Activated naive CD8-positive, alpha-beta T cell (primary cell): ENCODE results near the gene DEAF1.
A peak's percentile ranks its signal among the peaks of the same experiment; 100 is the strongest.
"Not testable (repeated sequence)": the region's sequence is repeated elsewhere in the genome, so short reads cannot be mapped to it uniquely, and the experiment has no call there.

Experiments
- H3K27ac Mint-ChIP-seq: one replicate; pipeline ENCODE4 v1.8.0; 2021; ENCODE audit warnings: mixed read lengths
- H3K27me3 Mint-ChIP-seq: one replicate; pipeline ENCODE4 v1.8.0; 2021; ENCODE audit warnings: mixed read lengths
- H3K36me3 Mint-ChIP-seq: one replicate; pipeline ENCODE4 v1.8.0; 2021; ENCODE audit warnings: mixed read lengths
- H3K4me1 Mint-ChIP-seq: one replicate; pipeline ENCODE4 v1.8.0; 2021; ENCODE audit warnings: low read depth, mixed read lengths
- H3K4me3 Mint-ChIP-seq: one replicate; pipeline ENCODE4 v1.8.0; 2021; ENCODE audit warnings: mild to moderate bottlenecking, mixed read lengths
- H3K9me3 Mint-ChIP-seq: one replicate; pipeline ENCODE4 v1.8.0; 2021; ENCODE audit warnings: low read depth, mixed read lengths

Gene DEAF1

DNA sequence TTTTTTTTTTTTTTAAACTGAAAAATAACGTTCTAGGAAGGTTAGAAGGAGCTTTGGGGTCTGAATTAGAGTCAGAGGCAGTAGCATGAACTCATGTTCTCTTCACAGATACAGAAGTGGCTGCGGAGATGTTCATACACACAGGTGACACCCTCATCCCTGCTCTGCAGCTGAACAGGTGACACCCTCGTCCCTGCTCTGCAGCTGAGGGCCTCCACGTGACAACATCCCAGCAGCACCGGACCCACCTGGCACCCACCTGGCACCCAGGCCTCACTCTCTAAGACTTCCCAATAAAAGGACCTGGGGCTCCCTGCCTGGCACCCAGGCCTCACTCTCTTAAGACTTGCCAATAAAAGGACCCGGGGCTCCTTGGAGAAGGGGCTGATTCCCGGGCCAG is 38.2 kb downstream of the DEAF1 start:
- H3K27me3 Mint-ChIP-seq: no peaks in the 10 kb centered on the region
- no peaks in the 10 kb centered on the region for H3K36me3 Mint-ChIP-seq
- no peak overlapping the region for H3K27ac Mint-ChIP-seq
- H3K4me1 Mint-ChIP-seq: no peaks in the 10 kb centered on the region
- no peak overlapping the region for H3K4me3 Mint-ChIP-seq
- no peaks in the 10 kb centered on the region for H3K9me3 Mint-ChIP-seq

DNA sequence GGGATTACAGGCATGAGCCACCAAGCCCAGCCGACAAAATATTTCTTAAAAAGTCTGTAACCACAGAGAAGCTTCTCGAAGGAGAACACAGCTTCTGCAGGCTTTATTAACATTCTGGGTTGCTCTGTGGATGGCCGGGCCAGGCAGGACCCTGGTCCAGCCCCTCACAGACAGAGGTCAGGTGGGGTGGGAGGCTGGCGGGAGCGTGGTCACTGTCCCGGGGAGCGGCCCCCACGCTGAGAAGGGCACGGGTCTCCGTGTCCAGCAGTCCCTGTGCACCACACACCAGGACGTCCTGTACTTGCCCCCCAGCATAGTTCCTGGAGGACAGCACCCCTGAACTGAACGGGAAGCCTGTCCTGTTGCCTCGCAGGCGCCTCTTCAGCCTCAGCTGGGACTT is 38.6 kb downstream of the DEAF1 start:
- Mint-ChIP-seq H3K9me3 (no peaks in the 10 kb centered on the region), H3K36me3 (no peaks in the 10 kb centered on the region), H3K4me3 (no peak overlapping the region), H3K27ac (no peak overlapping the region), H3K27me3 (no peaks in the 10 kb centered on the region), H3K4me1 (no peaks in the 10 kb centered on the region)

DNA sequence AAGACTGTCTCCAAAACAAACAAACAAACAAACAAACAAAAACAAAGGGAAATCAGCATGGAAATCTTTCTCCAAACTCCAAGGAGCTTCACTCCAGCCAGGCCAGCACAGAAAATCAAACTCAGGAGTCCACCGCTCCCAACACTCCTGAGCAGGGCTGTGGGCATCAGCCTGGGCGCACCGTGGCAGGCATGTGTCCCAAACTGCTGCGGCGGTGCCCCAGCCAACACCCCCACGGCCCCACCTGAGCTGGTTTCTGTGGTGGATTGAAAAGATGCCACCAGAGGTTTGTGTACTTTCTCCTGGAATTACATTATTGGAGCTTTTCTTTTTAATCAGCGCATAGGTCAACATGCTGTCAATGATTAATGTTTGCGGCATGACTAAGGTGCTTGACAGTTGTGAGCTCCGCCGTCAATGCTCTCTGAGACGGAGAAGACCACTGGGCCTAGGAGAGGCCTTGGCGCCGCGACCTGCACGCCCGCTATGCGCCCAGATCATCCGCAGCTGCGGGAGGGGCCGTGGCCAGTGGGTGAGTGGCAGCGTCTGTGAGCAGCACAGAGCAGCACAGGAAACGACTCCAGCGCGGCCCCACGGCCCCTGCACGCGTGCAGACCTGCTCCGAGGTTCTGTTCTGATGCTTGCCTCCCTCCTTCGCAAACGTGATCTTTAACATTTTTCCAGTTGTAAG is 39.8 kb downstream of the DEAF1 start:
- H3K27me3 Mint-ChIP-seq: no peaks in the 10 kb centered on the region
- no peak overlapping the region for H3K4me3 Mint-ChIP-seq
- no peaks in the 10 kb centered on the region for H3K4me1 Mint-ChIP-seq
- no peaks in the 10 kb centered on the region for H3K9me3 Mint-ChIP-seq
- no peak overlapping the region for H3K27ac Mint-ChIP-seq
- no peaks in the 10 kb centered on the region for H3K36me3 Mint-ChIP-seq

DNA sequence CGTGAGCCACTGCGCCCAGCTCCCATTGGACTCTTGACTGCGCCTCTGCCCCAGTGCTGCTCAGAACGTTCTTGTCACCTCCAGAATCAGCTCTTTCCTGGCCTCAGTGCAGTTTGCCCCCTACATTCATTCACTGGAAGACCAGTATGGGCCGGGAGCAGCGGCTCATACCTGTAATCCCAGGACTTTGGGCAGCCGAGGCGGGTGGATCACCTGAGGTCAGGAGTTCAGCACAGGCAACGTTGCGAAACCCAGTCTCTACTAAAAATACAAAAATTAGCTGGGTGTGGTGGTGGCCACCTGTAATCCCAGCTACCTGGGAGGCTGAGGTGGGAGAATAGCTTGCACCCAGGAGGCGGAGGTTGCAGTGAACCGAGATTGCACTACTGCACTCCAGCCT is 40.6 kb downstream of the DEAF1 start:
- H3K4me1 Mint-ChIP-seq, H3K27me3 Mint-ChIP-seq, H3K4me3 Mint-ChIP-seq, H3K36me3 Mint-ChIP-seq, H3K27ac Mint-ChIP-seq, H3K9me3 Mint-ChIP-seq: not testable (repeated sequence)

DNA sequence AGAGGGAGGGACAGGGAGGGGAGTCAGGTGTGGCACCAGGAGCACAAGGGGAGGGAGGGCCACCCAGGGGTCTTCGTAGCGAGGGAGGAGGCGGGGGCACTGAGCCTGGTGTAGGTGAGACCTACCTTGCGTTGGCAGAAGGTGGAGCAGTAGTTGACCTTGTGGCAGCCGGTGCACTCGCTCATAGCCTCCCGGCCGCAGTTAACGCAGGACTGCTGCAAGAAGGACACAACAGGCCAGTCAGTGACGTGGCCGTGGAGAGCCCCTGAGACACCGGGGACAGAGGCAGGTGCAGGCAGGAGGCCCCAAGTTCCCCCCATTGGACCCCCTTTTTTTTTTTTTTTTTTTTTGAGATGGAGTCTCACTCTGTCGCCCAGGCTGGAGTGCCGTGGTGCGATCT is 41.2 kb downstream of the DEAF1 start:
- H3K4me1 Mint-ChIP-seq: no peaks in the 10 kb centered on the region
- no peak overlapping the region for H3K27ac Mint-ChIP-seq
- H3K9me3 Mint-ChIP-seq: no peaks in the 10 kb centered on the region
- no peaks in the 10 kb centered on the region for H3K27me3 Mint-ChIP-seq
- H3K36me3 Mint-ChIP-seq: no peaks in the 10 kb centered on the region
- no peak overlapping the region for H3K4me3 Mint-ChIP-seq

DNA sequence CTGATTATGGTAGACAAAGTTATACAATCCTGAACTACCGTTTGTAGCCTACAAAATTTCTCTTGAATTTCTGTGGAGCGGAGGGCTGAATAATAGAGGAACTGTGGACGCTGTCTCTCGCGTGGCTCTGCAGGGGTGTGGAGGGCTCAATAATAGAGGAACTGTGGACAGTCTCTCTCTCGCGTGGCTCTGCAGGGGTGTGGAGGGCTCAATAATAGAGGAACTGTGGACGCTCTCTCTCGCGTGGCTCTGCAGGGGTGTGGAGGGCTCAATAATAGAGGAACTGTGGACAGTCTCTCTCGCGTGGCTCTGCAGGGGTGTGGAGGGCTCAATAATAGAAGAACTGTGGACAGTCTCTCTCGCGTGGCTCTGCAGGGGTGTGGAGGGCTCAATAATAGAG is 41.9 kb downstream of the DEAF1 start:
- not testable (repeated sequence) for H3K27me3 Mint-ChIP-seq, H3K27ac Mint-ChIP-seq, H3K9me3 Mint-ChIP-seq, H3K4me3 Mint-ChIP-seq, H3K36me3 Mint-ChIP-seq, H3K4me1 Mint-ChIP-seq

DNA sequence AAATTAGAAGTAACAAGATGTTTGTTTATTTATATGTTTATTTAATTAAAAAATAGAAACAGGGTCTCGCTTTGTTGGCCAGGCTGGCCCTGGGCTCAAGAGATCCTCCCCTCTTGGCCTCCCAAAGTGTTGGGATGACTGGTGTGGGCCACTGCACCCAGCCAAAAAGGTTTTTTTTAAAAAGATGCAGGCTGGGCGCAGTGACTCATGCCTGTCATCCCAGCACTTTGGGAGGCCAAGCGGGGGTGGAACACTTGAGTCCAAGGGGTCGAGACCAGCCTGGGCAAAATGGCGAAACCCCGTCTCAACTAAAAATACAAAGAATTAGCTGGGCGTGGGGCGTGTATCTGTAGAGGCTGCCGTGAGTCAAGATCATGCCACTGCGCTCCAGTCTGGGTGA is 44.5 kb downstream of the DEAF1 start:
- no peaks in the 10 kb centered on the region for H3K36me3 Mint-ChIP-seq
- no peaks in the 10 kb centered on the region for H3K27me3 Mint-ChIP-seq
- H3K9me3 Mint-ChIP-seq: no peaks in the 10 kb centered on the region
- H3K27ac Mint-ChIP-seq: no peak overlapping the region
- no peak overlapping the region for H3K4me3 Mint-ChIP-seq
- H3K4me1 Mint-ChIP-seq: peaks cover 2% of the 10 kb centered on the region

DNA sequence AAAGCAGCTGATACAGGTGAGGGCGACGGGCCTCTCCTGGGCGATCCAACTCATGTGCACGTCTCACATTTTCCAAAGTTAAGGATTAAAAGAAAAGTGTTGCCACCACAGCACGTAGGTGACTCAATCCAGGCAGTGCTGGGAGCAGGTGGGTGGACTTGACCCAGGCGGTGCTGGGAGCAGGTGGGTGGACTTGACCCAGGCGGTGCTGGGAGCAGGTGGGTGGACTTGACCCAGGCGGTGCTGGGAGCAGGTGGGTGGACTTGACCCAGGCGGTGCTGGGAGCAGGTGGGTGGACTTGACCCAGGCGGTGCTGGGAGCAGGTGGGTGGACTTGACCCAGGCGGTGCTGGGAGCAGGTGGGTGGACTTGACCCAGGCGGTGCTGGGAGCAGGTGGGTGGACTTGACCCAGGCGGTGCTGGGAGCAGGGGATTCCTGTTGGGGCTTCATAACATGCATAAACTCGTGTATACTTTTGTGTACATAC is 47.3 kb downstream of the DEAF1 start:
- H3K4me3 Mint-ChIP-seq, H3K27ac Mint-ChIP-seq, H3K27me3 Mint-ChIP-seq, H3K36me3 Mint-ChIP-seq, H3K4me1 Mint-ChIP-seq, H3K9me3 Mint-ChIP-seq: not testable (repeated sequence)

DNA sequence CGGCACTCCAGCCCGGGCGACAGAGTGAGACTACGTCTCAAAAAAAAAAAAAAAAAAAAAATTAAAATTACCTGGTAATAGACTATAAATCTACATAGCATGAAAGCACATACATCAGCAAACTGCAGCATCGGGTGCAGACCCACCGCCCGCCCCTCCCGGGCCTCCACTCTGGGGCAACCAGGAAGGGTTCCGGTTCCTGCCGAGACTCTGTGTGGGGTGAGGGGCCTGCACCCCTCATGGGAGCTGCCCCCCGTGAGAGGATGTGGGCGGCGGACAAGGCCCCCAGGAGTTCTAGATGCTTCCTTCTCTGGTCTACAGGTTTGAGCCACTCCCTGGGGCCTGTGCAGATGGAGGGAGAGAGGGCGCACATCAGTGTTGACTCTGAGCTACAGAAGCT is 48.8 kb downstream of the DEAF1 start:
- peaks cover 2% of the 10 kb centered on the region for H3K4me1 Mint-ChIP-seq
- no peaks in the 10 kb centered on the region for H3K27me3 Mint-ChIP-seq
- H3K27ac Mint-ChIP-seq: no peak overlapping the region
- no peaks in the 10 kb centered on the region for H3K9me3 Mint-ChIP-seq
- no peak overlapping the region for H3K4me3 Mint-ChIP-seq
- H3K36me3 Mint-ChIP-seq: no peaks in the 10 kb centered on the region

DNA sequence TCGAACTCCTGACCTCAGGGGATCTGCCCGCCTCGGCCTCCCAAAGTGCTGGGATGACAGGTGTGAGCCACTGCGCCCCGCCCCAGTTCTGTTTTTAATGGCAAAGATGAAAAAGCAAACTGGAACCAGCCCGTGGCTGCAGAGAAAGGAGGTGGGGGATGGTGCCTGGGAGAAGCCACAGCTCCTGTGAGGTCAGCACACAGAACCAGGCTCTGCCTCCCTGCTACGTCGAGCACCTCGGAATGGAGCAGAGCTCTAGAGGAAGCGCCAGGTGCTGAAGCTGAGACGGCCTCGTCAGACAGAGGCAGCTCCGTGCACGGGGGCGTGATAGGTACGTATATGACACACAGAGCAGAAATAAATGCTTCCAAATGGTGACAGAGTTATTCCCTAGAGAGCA is 49.5 kb downstream of the DEAF1 start:
- Mint-ChIP-seq H3K36me3 (no peaks in the 10 kb centered on the region), H3K27me3 (no peaks in the 10 kb centered on the region), H3K27ac (no peak overlapping the region), H3K4me3 (no peak overlapping the region), H3K9me3 (no peaks in the 10 kb centered on the region), H3K4me1 (peaks cover 2% of the 10 kb centered on the region)

DNA sequence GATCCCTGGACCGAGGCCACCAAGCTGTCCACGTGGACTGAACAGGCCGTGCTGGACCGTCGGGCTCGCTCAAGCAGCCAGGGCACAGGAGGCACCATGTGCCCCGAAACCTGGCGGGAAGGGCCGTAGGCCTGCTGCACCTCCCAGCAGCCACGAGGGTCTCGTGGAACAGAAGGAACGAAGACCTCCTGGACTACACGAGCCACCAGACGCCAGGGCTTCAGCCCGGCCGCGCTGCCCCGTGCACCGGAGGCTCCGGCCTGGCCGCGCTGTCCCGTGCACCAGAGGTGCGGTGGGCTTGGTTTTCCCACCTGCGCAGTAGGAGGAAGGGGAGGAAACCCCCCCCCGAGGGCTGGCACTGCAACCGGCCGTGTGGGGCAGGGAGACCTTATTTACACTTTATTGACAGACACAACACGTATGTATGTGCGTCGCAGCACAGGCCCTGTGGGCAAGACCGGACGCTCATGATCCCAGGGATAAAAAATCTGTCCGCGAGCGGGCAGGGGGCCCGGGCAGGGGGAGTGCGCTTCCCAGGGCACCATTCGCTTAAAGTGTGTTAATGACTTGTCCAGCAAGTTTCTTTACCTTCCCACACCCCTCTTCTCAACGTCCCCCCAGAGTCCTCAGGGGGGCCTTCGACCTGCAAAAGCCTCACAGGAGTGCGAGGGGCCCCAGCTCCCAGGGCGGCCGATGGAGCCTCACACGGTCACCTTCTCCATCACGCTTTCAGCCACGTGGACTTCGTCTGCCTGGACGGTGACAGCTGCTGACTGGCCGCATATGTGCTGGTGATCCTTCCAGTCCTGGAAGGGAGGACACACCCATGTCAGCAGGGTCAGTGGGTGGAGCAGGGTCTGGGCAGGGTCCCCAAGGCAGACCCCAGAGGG is 50.9 kb downstream of the DEAF1 start:
- no peaks in the 10 kb centered on the region for H3K36me3 Mint-ChIP-seq
- H3K27me3 Mint-ChIP-seq: no peaks in the 10 kb centered on the region

DNA sequence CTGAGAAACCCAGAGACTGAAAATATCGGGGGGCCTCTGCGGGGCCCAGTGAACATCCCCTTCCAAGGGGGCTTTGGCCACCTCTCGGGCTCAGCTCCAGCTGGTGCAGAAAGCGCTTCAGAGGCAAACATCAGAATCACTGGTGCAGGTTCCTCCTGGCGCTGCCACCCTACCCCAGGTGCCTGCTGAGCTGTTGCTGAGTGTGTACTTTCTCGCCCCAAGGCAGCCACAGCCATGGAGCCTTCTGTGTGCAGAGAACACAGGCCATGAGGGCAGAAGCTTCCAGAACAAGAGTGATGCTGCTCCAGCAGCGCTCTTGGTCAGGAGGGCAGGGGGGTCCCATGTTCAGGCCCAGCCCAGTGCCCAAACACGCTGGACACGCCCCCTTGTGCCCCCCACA is 51.7 kb downstream of the DEAF1 start:
- Mint-ChIP-seq H3K4me1 (peaks cover 10% of the 10 kb centered on the region), H3K4me3 (no peak overlapping the region), H3K27me3 (peaks cover 2% of the 10 kb centered on the region), H3K36me3 (no peaks in the 10 kb centered on the region), H3K27ac (no peak overlapping the region), H3K9me3 (no peaks in the 10 kb centered on the region)

More for the DNA sequence above, 50.9 kb downstream of the DEAF1 start:
- H3K4me3 Mint-ChIP-seq: no peak overlapping the region
- H3K27ac Mint-ChIP-seq: no peak overlapping the region
- peaks cover 5% of the 10 kb centered on the region for H3K4me1 Mint-ChIP-seq
- no peaks in the 10 kb centered on the region for H3K9me3 Mint-ChIP-seq

DNA sequence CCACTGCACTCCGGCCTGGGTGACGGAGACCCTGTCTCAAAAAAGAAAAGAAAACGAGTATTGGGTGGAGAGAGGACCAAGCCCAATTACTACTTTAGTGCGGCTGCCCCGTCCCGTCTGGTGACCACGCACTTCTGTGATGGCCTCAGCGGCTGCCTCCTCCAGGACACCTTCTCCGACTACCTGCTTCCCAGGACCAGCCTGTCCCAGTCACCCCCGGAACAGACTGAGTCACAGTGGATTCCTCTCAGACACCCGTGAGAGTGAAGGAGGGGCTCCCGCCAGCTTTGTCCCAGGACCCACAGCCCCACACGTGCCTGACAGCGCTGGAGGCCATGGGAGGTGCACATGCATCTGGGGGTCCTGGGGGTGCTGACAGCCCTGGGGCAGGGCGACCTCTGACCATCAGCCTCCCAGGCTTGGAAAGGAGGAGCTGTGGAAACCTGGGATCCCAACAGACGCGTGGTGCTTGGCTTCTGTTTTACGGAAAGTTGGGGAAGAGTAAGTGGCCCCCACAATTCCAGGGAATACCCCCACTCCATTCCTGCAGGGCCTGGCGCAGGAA is 53.1 kb downstream of the DEAF1 start:
- Mint-ChIP-seq H3K4me1 (peaks cover 13% of the 10 kb centered on the region), H3K4me3 (no peak overlapping the region), H3K36me3 (no peaks in the 10 kb centered on the region), H3K9me3 (no peaks in the 10 kb centered on the region), H3K27me3 (peaks cover 3% of the 10 kb centered on the region), H3K27ac (no peak overlapping the region)

DNA sequence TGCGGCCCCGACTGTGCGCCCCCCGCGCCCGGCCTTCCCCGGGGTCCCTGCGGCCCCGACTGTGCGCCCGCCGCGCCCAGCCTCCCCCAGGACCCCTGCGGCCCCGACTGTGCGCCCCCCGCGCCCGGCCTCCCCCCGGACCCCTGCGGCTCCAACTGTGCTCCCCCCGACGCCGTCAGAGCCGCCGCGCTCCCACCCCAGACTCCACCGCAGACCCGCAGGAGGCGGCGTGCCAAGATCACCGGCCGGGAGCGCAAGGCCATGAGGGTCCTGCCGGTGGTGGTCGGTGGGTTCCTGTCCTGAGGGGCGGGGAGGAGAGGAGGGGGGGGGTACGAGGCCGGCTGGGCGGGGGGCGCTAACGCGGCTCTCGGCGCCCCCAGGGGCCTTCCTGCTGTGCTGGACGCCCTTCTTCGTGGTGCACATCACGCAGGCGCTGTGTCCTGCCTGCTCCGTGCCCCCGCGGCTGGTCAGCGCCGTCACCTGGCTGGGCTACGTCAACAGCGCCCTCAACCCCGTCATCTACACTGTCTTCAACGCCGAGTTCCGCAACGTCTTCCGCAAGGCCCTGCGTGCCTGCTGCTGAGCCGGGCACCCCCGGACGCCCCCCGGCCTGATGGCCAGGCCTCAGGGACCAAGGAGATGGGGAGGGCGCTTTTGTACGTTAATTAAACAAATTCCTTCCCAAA is 54.9 kb downstream of the DEAF1 start:
- Mint-ChIP-seq H3K27me3 (peaks cover 3% of the 10 kb centered on the region), H3K4me1 (peaks cover 11% of the 10 kb centered on the region), H3K4me3 (peak overlapping the region; percentile 66), H3K36me3 (no peaks in the 10 kb centered on the region), H3K27ac (peak overlapping the region; percentile 28), H3K9me3 (no peaks in the 10 kb centered on the region)
